HG03342 (cell line): ENCODE results near the gene GNA12.

Experiments
- ATAC-seq: cut with Tn5 transposase; IDR thresholded peaks from one replicate; pipeline ENCODE4 v1.9.1; 2021; ENCODE audit warnings: mild to moderate bottlenecking, moderate library complexity; ENCODE audit not compliant: unreplicated experiment

GNA12 gene

DNA sequence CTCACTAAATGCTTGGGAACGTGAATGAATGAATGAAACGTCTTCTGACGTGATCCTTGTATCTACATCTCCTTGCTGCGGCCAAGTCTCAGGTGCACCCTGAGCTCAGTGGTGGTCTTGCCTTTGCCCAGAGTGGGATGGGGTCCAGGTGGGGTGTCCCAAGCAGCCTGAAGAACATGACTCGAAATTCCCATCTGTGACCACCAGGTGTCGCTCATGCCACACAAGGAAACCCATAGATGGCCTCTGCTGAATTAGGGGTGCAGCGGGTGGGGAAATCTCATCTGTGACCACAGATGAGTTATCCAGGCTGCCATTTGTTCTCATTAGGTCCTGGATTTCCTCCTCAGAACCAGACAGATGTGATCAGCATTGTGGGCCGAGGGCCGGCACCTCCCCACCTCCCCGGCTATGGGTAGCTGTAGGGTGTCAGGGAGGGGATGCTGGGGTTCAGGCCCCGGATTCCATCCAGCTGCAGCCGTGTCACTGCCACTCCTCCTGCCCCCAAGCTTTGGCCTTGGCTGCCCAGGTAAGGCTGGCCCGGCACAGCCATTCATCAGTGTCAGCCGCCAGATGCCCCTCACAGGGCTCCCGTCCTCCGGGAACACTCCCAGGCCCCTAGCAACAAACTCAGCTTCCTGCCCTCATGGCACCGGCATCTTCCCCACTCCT lies 21.0 kb upstream of the GNA12 start:
- ATAC-seq: no peak

DNA sequence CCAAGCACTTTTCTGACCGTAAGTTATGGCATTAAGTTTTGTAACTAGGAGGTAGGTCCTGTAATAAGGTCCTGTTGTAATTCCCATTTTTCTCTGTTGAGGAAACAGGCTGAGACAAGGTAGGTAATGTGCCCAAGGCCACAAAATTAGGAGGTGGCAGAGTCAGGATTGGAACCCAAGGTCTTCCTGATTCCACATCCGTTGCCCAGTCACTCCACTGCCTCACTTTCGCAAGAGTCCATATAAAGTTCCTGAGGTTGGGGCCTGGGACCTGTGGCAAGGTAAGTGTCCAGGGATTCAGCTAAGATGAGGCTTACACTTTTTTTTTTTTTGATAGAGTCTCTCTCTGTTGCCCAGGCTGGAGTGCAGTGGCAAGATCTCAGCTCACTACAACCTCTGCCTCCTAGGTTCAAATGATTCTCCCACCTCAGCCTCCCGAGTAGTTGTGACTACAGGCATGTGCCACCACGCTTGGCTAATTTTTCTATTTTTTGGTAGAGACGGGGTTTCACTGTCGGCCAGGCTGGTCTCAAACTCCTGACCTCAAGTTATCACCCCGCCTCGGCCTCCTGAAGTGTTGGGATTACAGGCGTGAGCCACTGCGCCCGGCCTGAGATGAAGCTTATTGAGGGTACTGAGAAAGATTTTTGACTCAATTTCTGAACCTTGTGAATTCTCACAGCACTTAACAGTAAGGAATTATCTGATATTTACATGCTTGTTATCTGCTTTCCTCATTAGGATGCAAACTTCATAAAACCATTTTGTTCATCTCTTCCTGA lies 20.3 kb upstream of the GNA12 start:
- no peak for ATAC-seq

DNA sequence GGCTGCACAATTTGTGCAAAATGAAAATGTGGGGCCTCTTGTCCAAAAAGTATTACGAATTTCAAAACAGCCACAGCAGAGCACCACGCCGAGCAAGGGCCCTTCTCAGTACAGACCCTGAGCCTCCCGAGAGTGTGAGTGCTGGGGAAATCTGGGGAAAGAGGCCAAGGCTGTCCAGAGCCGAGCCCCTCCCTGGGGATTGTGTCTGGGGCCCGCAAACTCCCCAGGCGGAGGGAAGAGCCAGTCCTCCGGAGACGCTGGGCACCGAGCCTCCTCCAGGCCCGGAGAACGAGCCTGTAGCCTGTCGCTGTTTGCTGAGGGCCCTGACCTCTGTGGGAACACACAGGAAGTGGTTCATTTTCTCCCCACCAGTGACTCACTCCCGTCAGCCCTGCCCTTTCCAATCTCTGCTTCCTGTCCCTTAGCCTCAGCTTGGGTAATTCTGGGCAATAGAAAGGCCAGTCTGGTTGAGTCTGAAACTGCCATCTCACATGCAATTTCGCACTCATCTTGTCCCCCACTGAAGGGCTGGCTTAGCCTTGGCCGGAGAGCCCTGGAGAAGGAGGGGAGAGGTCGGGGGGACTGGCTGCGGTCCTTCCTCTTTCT lies 19.5 kb upstream of the GNA12 start:
- peak; percentile 97 for ATAC-seq

DNA sequence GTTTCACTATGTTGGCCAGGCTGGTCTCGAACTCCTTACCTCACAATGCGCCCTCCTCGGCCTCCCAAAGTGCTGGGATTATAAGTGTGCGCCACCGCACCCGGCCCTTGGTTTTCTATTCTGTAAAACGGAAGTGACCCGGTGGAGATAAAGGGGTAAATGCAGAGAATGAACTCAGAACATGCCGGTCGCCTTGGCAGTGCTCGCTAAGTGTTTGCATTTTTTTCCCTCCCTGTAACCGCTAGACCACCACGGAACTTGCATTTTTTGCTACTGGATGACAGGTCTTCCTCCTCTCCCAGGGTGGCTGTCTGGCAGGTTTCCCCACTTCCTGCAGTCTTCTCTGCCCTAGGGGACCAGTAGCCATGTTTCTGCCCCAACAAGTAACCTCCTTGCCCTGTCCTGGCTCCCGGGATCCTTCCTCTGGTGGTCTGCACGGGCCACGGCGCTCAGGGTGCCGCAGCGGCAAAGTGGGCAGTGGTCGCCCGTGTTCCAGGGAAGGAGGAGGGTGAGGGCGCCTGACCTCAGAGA lies 18.8 kb upstream of the GNA12 start:
- ATAC-seq: no peak

DNA sequence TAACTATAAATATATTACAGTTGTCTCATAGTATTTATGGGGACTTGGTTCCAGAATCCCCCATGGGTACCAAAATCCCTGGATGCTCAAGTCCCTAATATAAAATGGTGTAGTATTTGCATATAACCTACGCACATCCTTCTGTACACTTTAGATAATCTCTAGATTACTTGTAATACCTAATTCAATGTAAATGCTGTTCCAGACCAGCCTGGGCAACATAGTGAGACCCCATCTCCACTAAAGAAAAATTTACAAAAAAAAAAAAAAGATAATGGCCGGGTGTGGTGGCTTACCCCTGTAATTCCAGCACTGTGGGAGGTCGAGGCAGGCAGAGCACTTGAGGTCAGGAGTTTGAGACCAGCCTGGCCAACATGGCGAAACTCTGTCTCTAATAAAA lies 17.4 kb upstream of the GNA12 start:
- no peak for ATAC-seq

DNA sequence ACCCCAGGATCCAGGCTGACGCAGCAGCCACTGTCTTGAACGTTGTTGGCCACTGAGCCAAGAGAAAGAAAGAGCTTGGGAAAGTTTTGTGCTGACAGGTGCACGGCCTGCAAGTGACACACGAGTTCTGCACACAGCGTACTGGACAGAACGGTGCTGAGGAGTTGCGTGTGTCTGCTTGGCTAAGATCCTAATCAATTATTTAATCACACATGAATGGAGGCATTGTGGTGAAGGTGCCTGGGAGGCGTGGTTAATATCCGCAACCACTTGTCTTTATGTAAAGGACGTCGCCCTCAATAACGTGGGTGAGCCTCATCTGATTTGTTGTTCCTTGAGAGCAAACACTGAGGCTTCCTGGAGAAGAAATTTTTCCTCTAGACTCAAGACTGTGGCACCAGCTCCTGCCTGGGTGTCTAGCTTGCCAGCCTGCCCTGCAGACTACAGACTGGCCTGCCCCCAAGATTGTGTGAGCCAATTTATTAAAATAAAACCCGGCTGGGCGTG lies 16.6 kb upstream of the GNA12 start:
- ATAC-seq: no peak

DNA sequence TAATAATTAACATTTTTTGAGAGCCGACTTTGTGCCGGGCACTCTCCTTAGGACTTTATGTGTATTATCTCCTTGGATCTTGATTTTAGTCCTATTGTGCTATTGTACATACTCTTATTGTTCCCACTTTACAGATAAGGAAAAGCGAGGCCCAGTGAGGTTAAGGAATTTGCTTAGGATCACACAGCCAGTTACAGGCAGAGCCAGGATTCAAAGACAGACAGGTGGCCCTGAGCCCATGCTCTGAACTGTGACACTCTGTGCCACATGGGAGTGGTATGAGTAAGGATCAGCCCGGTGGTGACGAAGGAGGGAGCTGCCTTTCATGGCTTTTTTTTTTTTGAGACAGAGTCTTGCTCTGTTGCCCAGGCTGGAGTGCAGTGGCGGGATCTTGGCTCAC lies 15.8 kb upstream of the GNA12 start:
- no peak for ATAC-seq

DNA sequence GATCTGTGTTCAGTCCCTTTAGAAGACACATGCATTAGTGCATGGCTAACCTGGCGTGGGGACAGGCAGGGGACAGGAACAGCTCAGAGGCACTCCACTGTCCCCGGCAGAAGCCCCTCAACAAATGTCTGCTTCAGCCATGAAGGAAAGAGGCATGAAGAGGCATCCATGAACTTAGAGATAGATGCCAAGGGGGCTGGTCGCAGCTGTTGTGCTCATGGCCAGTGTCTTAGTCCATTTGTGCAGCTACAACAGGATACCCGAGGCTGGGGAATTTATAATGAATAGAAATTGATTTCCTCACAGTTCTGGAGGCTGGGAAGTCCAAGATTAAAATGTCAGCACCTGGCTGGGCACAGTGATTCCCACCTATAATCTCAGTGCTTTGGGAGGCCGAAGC lies 14.5 kb upstream of the GNA12 start:
- ATAC-seq: no peak

DNA sequence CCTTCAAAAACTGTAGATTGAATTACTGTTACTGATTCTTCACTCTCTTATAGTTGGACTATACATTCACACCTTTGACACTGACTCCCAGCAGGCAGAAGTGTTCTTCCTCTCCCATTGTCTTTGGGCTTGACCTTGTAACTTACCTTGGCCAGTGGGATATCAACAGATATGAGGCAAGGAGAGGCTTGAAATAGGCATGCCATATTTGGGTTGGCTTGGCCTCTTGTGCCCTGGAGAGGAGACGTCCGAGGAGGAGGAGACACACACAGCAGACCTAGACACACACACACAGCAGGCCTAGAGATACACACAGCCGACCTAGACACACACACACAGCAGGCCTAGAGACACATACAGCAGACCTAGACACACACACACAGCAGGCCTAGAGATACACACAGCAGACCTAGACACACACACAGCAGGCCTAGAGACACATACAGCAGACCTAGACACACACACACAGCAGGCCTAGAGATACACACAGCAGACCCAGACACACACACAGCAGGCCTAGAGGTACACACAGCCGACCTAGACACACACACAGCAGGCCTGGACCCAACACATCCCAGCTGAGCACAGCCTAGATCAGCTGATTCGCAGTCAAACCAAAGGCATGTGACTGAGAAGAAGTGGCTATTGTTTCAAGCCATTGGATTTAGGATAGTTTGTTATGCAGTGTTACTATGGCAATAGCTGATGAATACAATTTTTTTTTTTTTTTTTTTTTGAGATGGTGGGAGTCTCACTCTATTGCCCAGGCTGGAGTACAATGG lies 12.5 kb upstream of the GNA12 start:
- no peak for ATAC-seq

DNA sequence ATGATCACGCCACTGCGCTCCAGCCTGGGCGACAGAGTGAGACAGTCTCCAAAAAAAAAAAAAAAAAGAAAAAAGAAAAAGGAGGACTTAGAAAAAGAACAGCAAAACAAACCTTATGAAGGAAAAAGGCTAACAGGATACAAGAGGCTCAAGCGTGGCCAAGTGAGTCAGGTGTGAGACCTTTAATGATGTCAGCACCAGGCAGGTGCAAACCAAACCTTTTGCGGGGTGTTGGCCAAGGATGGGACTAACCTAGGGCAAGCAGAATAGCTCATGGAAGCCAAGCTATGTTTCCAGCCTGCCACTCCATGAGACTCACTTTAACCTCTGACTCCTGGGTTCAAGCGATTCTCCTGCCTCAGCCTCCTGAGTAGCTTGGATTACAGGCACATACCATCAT lies 11.3 kb upstream of the GNA12 start:
- no peak for ATAC-seq

DNA sequence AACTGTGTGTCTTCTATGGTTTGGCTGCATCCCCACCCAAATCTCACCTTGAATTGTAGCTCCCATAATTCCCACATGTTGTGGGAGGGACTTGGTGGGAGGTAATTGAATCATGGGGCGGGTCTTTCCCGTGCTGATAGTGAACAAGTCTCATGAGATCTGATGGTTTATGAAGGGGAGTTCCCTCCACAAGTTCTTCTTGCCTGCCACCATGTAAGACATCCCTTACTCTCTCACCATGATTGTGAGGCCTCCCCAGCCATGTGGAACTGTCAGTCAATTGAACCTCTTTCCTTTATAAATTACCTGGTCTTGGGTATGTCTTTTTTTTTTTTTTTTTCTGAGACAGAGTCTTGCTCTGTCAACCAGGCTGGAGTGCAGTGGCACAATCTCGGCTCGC lies 9.4 kb upstream of the GNA12 start:
- peak; percentile 45 for ATAC-seq

DNA sequence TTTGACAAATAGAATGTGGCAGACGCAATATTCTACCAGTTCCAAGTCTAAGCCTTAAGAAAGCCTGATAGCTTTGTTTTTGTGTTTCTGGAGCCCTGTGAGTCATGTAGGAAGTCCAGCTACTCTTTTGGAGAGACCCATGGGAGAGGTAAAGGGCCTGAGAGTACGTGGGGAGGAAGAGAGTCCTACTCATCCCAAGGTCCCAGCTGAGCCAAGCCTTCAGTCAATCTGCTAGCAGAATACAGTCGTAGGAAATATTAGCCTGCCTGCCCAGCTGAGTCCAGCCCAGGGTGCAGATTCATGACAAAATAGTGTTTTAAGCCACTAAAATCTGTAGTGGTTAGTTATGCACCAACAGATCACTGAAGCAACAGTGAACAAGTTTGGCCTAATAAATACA lies 9.0 kb upstream of the GNA12 start:
- ATAC-seq: peak; percentile 24

DNA sequence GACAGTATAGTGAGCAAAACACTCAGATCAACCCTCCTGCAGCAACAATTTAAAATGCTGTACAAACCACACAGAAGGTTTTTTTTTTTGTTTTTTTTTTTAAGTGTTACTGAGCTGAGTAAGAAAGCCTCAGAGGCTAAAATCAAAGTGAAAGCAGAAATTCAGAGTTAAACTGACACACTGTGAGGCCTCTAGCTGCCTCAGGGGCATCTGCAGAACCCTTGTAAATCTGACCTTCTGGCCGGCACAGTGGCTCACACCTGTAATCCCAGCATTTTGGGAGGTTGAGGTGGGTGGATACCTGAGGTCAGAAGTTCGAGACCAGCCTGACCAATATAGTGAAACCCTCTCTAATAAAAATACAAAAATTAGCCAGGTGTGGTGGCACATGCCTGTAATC lies 7.4 kb upstream of the GNA12 start:
- peak; percentile 63 for ATAC-seq

DNA sequence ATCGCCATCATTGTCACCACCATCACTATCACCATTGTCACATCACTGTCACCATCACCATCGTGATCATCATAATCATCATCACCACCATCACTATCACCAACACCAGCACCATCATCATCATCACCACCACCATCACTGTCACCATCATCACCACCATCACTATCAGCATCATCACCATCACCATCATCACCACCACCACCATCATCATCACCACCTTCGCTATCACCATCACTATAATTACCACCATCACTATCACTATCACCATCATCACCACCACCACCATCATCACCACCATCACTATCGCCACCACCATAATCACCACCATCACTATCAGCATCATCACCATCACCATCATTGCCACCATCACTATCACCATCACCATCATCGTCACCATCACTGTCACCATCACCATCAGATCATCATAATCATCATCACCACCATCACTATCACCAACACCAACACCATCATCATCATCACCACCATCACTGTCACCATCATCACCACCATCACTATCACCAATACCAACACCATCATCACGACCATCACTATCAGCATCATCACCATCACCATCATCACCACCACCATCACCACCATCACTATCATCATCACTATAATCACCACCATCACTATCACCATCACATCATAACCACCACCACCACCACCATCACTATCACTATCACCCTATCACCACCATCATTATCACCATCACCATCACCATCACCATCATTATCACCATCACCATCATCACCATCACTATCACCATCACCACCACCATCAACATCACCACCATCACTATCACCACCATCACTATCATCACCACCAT lies 6.0 kb upstream of the GNA12 start:
- no peak for ATAC-seq

DNA sequence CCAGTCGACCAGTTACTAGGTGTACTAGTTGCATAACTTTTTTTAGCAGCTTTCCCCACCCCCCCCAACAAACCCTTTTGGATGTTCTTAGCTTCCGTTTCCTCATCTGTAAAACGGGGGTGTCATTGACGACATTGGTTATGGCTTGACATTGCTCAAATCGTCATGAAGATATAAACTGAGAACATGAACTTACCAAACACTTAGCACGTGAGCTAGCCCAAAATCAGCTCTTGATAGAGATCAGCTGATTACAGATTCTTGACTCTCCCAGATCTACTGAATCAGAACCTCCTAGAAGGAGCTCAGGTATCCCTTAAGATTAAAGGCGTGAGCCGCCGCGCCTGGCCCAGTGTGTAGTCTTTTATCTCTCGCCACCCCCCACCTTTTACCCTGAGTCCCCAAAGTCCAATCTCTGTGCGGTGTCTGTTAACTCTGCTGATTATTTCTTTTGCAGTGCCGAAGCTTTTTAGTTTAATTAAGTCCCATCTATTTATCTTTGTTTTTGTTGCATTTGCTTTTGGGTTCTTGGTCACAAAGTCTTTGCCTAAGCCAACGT lies 1.0 kb upstream of the GNA12 start:
- no peak for ATAC-seq

DNA sequence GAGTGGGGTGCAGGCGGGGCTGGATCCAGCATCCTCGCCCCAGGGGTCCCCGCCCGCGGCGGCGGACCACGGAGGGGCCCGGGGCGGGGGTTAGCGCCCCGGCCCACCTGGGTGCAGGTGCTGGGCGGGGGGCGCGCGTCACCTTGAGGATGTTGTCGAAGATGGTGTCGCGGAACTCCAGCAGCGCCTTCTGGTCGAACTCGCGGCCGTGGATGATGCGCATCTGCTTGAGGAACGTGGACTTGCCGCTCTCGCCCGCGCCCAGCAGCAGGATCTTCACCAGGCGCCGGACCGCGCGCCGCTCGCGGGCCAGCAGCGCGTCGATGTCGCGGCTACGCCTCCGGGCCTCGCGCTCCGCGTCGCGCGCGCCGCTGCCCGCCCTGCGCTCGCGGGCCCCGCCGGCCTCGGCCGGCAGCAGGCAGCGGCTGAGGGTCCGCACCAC lies 376 bp downstream of the GNA12 start:
- ATAC-seq: no peak

DNA sequence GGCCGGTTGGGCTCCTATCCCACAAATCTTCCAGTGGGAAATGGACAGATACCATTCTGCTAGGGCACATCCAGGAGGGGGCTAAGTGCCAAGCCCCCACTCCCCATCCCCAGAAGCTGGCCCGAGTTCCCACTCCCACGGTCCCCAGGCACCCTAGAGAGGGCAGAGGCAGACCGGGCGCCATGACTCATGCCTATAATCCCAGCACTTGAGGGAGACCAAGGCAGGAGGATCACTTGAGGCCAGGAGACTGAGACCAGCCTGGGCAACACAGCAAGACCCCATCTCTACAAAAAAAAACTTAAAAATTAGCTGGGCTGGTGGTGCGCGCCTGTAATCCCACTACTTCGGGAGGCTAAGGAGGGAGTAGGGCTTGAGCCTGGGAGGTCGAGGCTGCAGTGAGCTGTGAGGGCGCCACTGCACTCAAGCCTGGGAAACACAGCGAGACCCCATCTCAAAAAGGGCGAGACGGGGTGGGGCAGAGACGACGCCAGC lies 870 bp downstream of the GNA12 start:
- no peak for ATAC-seq

DNA sequence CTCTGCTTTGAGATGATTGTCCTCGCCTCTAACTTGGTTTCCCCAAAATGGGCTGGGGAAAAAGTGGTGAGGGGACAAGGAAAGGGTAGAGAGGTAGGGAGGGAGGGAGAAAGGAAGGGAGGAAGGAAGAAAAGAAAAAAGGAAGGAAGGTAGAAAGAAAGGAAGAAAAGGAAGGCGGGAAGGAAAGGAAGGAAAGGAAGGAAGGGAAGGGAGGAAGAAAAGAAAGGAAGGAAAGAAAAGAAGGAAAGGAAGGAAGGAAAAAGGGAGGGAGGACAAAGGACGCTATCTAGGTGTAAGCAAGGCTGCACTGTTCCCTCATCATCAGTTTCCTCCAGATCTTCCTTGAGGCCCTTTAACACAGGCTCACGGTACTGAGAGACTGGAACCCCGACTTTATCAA lies 2.2 kb downstream of the GNA12 start:
- no peak for ATAC-seq

DNA sequence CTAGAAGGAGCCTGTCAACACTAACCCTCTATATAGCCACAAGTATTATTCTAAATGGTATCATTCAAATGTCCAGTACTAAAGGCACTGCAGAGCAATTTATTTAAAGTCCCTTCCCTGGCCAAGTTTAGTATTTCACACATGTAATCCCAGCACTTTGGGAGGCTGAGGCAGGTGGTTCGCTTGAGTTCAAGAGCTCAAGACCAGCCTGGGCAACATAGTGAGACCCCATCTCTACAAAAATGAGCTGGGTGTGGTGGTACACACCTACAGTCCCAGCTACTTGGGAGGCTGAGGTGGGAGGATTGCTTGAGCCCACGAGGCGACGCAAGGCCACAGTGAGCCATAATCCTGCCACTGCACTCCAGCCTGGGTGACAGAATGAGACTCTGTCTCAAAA lies 3.6 kb downstream of the GNA12 start:
- ATAC-seq: no peak
